ENCODE data around the gene CHPF2. TPM values are rescaled to one million over a fixed set of nuclear protein-coding genes. Genes with fewer than 3 reads are reported as not detected.

The CHPF2 gene
- total RNA-seq, 1 experiment from 2014 or later = 19.5 TPM

MicroRNAs within 50 kb of the gene (microRNA counts, 767-probe panel; counts per million panel counts)
- microRNA hsa-miR-671-3p (not detected), microRNA hsa-miR-671-5p (not detected)

Other genes starting within 250 kb of the CHPF2 start
- gene NOS3, start 241.5 kb upstream of the CHPF2 start, total RNA-seq (2021; ENCODE audit: unreplicated experiment) = 35.8 TPM
- gene ATG9B, start 208.0 kb upstream of the CHPF2 start, total RNA-seq (2021; ENCODE audit: unreplicated experiment) = 2.1 TPM
- gene ABCB8, start 204.0 kb upstream of the CHPF2 start, total RNA-seq (2021; ENCODE audit: unreplicated experiment) = 55.2 TPM
- 4.4 TPM for gene ASIC3, start 184.0 kb upstream of the CHPF2 start, total RNA-seq (2021; ENCODE audit: unreplicated experiment)
- 19.8 TPM for gene CDK5, start 174.6 kb upstream of the CHPF2 start, total RNA-seq (2021; ENCODE audit: unreplicated experiment)
- 240 TPM for gene SLC4A2, start 172.9 kb upstream of the CHPF2 start, total RNA-seq (2021; ENCODE audit: unreplicated experiment)
- 86.4 TPM for gene FASTK, start 151.7 kb upstream of the CHPF2 start, total RNA-seq (2021; ENCODE audit: unreplicated experiment)
- gene TMUB1, start 149.0 kb upstream of the CHPF2 start, total RNA-seq (2021; ENCODE audit: unreplicated experiment) = 75.8 TPM
- gene AGAP3, start 146.0 kb upstream of the CHPF2 start, total RNA-seq (2021; ENCODE audit: unreplicated experiment) = 126 TPM
- gene GBX1, start 64.8 kb upstream of the CHPF2 start, total RNA-seq (2021; ENCODE audit: unreplicated experiment) = 0.86 TPM
- not detected for gene ASB10, start 45.2 kb upstream of the CHPF2 start, total RNA-seq (2021; ENCODE audit: unreplicated experiment)
- gene H2BK1, start 22.0 kb upstream of the CHPF2 start, total RNA-seq (2021; ENCODE audit: unreplicated experiment) = 0.69 TPM
- 63.7 TPM for gene ABCF2, start 5.3 kb upstream of the CHPF2 start, total RNA-seq (2021; ENCODE audit: unreplicated experiment)
- gene SMARCD3, start 16.2 kb downstream of the CHPF2 start, total RNA-seq (2021; ENCODE audit: unreplicated experiment) = 30.3 TPM
- gene NUB1, start 109.3 kb downstream of the CHPF2 start, total RNA-seq (2021; ENCODE audit: unreplicated experiment) = 44.0 TPM
- gene WDR86, start 177.6 kb downstream of the CHPF2 start, total RNA-seq (2021; ENCODE audit: unreplicated experiment) = not detected
- not detected for gene CRYGN, start 207.7 kb downstream of the CHPF2 start, total RNA-seq (2021; ENCODE audit: unreplicated experiment)

Data from HCT116 (cell line).